IPS-18c (cell line): Measurements from ENCODE around the gene CA7.

Experiments used
- H3K4me3 ChIP-seq: 2 replicates; pipeline ENCODE4 v1.7.0; 2013; ENCODE audit warnings: low read depth, mild to moderate bottlenecking, low read length, moderate library complexity; ENCODE audit not compliant: insufficient read depth
- H3K9me3 ChIP-seq: one replicate; pipeline ENCODE4 v1.6.1; 2013; ENCODE audit warnings: mild to moderate bottlenecking, low read length, moderate library complexity; ENCODE audit not compliant: control insufficient read depth, insufficient read depth

CA7 gene

DNA sequence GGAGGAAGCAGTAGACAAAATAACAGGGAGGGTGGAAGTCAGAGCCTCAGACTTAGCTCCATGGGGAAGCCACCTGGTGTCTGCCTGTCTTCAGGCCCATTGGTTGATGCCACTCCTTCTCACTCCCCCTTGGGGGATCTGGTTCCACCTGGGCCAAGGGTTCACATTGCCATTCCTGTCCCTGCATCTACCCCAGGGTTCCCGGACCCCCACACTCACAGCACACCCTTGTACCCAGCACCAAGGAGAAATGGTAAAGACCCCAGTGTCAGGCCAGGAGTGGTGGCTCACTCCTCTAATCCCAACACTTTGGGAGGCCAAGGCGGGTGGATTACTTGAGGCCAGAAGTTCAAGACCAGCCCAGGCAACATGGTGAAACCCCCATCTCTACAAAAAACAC, 1.0 kb upstream of the CA7 start:
- Histone ChIP-seq H3K4me3 (no peak overlapping the region), H3K9me3 (no peaks in the 10 kb centered on the region)

DNA sequence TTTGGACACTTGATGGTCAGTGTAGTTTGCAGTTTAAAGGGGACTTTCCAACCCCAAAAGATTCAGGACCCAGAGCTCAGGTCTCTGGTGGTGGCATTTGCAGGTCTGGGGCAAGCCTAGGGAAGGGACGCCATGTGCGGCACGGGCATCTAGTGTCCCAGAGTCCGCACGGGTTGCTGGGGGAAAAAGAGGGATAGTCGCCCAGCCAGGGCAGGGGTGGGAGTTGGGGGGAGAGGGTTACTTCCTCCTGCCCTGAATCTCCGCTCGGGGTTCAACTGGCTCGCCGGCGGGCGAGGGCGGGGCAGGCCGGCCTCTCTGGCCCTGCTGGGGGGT, 239 bp upstream of the CA7 start:
- peak overlapping the region; percentile 71 for H3K4me3 ChIP-seq

DNA sequence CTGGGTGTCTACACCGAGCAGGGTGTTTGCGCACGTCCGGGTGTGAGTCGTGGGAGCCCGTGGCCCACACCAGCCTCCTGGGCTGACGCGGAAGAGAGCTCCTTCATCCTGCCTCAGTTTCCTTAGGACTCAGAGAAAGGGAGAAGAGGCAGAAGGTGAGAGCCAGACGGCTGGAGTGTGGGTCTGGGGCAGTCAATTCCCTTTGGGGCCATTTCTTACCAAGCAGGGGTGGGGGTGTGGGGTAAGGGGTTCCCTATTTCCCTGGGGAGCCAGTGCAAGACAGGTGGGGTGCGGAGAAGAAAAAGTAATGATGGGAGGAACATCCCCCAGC, 831 bp downstream of the CA7 start:
- Histone ChIP-seq H3K4me3 (peak overlapping the region; percentile 71), H3K9me3 (peaks cover 2% of the 10 kb centered on the region)

More for the DNA sequence above, 239 bp upstream of the CA7 start:
- H3K9me3 ChIP-seq: no peaks in the 10 kb centered on the region

DNA sequence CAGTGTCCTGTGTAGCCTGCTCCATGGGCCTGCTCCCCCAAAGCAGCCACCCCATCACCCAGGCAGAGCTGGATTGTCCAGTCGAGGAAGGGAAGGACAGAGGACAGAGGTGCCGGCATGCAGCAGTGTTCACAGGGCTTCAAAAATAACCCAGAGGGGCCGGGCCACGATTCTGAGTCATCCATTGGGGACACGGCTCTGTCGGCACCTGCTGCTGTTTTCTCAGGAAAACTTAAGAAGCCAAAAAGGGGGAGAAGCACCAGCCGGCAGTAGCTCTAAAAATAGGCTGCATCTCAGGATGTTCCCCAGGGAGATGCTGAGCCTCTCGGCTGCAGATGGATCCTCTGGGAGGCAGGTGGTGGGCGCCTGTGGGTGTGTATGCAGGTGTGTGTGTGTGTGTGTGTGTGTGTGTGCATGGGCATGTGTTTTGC, 1.6 kb downstream of the CA7 start:
- Histone ChIP-seq H3K4me3 (no peak overlapping the region), H3K9me3 (peaks cover 2% of the 10 kb centered on the region)

DNA sequence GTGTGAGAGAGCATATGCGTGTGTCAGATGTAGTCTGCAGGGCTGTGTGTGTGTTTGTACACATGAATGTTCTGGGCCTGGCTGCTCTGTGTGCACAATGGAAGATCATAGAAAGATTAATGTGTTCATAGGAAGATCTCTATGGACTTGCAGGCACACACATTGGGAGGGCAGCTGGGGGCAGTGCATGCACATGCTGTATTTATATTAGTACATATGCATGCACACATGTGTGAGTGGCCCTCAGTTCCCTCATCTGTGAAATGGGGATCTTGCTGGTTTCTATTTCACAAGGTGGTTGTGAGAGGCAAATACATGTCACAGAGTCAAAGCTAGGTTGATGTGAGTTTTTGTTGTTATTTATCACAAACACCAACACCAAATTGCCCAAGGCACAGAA, 2.1 kb downstream of the CA7 start:
- H3K9me3 ChIP-seq: peaks cover 2% of the 10 kb centered on the region
- H3K4me3 ChIP-seq: no peak overlapping the region

DNA sequence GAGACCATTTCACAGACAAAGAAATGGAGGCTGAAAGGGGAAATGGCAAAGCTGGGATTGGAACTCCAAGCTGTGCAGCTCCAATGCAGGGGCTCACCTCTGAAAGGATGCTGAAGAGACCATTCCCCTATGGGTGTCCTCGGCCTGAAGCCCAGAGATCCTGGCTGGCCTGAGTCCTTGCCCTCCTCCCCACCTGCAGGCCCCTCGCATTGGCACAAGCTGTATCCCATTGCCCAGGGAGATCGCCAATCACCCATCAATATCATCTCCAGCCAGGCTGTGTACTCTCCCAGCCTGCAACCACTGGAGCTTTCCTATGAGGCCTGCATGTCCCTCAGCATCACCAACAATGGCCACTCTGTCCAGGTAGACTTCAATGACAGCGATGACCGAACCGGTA, 2.6 kb downstream of the CA7 start:
- Histone ChIP-seq H3K9me3 (peaks cover 2% of the 10 kb centered on the region), H3K4me3 (no peak overlapping the region)

DNA sequence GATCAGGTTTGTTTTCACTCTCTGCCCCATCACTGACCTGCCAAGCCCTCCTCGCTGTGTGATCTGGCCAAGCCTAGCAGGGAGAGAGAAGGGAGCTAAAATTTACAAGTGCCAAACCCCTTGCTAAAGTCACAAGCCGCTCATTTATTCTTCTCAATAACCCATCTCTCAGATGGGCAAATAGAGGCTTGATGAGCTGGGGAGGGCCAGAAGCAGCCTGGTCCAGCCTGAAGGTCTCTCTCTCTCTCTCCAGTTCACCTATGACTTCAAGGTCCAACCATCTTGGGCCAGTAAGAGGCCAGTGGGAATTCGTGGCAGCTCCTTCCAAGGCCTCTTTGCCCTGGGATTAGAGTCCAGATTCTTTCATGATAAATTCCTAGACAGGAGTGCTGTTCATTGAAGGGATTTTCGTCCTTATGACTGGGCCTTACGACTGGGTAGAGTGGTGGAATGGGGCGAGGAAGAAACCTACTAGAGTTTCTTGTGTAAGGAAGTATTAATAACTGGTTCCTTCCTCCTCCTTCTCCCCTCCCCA, 3.4 kb downstream of the CA7 start:
- Histone ChIP-seq H3K9me3 (peaks cover 2% of the 10 kb centered on the region), H3K4me3 (no peak overlapping the region)

DNA sequence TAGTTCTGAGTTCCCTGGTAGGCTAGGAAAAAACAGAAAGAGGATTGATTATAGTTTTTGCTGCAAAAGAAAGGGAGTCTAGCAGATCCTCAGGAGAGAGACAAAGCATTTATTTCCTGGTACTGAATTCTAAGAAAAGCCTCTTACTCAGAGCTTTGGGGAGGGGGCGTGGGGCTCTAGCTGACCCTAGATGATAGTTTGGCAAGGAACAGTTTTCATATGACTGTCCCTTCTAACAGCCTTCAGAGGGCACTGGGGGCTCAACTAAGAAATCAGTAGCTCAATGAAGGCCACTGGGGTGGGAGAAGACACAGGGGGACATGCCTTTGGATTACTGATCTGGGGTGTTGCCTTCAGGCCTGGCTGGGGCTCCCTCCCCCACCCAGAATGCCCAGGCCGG, 4.0 kb downstream of the CA7 start:
- no peak overlapping the region for H3K4me3 ChIP-seq
- peaks cover 2% of the 10 kb centered on the region for H3K9me3 ChIP-seq

DNA sequence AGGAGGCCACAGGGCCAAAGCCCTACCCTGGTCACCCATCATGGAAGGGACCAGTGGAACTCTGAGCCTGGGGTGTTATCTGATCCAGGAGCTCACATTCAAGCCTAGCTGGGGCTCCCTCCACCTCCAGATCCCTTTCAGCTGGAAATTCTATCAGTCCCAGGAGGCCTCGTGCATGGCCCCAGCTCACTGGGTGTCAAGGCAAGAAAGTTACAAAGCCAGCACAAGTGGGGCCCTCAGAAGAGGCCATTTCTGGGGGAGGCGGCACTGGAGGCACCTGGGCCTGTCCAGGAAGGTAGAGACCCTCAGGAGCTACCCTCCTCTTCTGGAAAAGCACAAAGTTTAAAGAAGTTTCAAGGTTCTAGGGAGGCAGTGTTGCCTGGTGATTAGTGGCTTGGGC, 4.8 kb downstream of the CA7 start:
- peaks cover 2% of the 10 kb centered on the region for H3K9me3 ChIP-seq
- H3K4me3 ChIP-seq: no peak overlapping the region

DNA sequence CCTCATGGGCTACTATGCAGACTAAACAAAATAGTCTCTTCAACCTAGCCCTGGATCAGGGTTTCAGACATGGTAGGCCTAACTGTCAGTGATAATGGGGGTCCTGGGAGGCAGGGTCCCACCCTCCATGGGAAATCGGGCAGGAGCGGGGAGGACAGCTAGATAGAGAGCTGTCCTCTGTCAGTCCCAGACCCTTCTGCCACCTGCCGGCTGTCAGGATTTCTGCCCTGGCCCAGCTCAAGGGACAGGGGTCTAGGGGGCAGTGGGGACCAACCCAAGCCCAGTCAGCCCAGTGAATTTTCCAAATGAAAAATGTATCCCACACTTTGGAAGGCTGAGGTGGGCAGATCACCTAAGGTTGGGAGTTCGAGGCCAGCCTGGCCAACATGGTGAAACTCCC, 5.3 kb downstream of the CA7 start:
- no peak overlapping the region for H3K4me3 ChIP-seq
- H3K9me3 ChIP-seq: peaks cover 2% of the 10 kb centered on the region

DNA sequence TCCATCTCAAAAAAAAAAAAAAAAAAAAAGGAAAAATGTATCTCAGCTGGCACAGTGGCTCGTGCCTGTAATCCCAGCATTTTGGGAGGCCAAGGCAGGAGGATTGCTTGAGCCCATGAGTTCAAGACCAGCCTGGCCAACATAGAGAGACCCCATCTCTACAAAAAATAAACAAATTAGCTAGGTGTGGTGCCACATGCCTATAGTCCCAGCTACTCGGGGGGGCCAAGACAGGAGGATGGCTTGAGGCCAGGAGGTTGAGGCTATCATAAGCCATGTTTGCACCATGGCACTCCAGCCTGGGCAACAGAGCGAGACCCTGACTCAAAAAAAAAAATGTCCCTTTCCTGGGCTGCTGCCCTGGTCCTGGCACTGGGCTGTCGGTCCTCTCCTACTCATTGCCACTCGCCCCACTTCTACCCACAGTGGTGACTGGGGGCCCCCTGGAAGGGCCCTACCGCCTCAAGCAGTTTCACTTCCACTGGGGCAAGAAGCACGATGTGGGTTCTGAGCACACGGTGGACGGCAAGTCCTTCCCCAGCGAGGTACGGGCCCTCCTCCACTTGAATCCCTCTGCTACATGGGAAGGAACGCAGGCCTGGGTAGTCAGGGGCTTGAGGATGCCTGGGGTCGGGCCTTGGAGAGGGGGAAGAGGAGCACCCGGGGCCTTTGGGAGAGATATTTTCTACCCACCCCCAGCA, 6.1 kb downstream of the CA7 start:
- Histone ChIP-seq H3K9me3 (peaks cover 2% of the 10 kb centered on the region), H3K4me3 (no peak overlapping the region)

DNA sequence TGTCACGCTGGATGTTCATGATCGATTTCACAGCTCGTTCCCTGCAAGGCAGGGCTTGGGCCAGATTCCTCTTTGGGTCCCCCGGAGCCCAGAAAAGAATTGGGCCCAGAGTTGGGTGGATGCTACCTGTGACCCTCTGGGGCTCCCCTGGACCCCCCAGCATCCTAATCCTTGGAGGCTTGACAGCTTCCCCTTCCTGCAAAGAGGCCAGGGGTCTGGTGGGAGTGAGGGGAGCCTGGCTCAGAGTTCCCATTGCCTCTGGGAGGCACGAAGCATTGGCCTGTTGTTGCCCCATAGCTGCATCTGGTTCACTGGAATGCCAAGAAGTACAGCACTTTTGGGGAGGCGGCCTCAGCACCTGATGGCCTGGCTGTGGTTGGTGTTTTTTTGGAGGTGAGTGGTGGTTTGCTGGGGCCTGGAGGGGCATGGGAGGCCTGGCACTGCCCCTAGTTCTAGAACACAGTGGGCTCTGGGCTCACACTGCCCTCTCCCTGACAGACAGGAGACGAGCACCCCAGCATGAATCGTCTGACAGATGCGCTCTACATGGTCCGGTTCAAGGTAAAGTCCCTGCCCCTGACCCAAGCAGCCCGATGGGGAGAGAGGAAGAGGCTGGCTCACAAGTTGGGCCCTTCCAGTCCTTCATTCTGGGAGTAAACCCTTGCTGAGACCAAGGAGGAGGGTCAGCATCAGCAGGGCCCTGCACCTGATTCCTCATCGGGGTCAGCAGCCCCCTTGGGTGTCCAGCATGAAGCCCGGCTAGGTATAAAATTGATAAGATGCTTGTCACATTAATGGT, 7.2 kb downstream of the CA7 start:
- H3K9me3 ChIP-seq: peaks cover 2% of the 10 kb centered on the region
- H3K4me3 ChIP-seq: no peak overlapping the region

DNA sequence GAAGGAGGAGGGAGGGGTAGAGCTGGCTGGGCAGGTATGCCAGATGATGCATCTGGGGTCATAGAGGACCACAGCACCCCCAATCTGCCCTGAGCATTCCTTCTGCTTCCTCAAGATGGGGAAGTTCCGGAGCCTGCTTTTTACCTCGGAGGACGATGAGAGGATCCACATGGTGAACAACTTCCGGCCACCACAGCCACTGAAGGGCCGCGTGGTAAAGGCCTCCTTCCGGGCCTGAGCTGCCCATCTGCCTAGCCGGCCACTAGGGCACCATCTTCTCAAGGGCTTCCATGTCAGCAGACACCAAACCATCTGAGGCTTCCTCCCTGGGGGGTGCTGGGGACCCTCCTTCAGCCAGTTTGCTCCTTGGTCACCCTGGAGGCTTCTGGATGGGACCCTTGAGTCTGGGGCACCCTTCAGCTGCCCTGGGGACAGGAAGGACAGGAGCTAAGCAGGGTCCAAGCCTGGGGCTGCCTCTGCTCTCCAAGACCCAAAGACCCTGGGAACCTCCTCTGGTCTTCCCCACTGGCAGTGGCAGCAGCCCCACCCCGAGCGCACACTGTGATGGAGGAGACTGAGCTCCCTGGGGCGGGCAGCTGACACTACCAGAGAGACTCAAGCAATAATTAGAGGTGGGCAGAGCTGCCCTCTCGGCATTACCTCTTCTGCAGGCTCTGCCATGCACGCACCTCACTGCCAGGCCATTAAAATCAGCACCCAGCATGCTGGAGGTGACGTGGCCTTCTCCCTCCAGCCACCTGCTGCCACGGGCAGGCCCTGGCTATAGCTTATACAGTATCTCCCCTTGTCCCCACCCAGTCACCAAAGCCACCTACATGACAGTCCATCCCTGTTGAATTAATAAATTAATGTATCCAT, 9.3 kb downstream of the CA7 start:
- Histone ChIP-seq H3K9me3 (peaks cover 2% of the 10 kb centered on the region), H3K4me3 (no peak overlapping the region)

DNA sequence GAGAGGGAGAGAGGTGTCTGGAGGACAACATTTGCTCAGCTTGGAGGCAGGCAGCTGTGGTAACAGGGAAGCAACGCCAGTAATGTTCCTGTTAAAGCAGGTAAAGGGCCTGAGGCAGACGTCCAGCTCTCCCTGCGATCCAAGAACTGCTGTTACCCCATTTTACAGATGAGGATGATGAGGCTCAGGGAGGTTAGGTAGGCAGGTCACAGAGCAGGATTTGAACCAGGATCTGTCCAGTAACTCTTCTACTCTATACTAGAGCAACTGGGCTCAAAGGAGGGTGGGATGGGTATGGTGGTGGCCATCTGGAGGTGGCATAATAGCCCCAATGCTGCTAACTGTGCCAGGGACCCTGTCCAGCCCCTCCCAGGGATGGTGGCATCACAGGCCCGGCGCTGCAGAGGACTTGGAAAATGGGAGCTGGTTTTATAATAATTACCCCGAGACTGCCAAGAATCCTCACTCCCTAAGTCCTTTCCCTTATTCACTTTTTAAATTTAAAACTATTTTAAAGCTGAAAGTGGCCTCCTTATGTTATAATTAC, 12.0 kb downstream of the CA7 start:
- H3K4me3 ChIP-seq: no peak overlapping the region
- no peaks in the 10 kb centered on the region for H3K9me3 ChIP-seq

DNA sequence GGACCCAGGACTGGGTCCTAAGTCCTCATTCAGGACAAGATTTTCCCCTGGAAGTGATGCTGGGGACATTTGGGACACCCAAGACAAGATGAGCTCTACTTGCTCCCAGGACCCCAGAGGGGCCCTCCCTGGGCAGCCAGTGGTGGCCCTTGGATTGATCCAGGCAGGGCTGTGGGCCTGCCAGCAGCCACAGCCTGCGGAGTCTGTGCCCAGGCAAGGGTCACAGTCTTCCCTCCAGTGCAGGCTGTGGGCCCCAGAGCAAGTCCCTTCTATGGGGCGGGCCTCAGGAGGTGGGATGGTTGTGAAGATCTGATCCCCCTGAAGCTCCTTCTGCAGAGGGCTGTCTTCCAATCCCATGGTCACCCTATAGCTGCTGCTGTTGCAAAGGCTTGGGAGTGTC, 12.6 kb downstream of the CA7 start:
- Histone ChIP-seq H3K4me3 (no peak overlapping the region), H3K9me3 (no peaks in the 10 kb centered on the region)

DNA sequence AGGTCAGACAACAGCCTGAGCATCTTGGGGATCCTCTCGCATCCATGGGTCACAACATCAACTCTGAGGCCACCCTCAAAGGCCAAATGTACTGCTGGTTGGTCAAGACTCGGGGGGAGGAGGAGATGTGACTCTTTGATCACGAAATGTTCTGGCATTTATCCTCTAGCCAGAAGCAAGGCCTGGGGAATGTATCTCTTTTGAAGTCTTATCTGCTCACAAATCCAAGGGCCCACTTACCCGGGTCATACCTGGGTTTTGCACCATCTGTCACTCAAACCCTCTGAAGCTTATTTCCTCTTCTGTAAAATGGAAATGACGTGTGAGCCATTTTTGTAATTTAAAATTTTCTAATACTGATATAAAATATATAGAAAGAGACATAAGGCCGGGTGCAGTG, 13.2 kb downstream of the CA7 start:
- H3K9me3 ChIP-seq: no peaks in the 10 kb centered on the region
- H3K4me3 ChIP-seq: no peak overlapping the region

DNA sequence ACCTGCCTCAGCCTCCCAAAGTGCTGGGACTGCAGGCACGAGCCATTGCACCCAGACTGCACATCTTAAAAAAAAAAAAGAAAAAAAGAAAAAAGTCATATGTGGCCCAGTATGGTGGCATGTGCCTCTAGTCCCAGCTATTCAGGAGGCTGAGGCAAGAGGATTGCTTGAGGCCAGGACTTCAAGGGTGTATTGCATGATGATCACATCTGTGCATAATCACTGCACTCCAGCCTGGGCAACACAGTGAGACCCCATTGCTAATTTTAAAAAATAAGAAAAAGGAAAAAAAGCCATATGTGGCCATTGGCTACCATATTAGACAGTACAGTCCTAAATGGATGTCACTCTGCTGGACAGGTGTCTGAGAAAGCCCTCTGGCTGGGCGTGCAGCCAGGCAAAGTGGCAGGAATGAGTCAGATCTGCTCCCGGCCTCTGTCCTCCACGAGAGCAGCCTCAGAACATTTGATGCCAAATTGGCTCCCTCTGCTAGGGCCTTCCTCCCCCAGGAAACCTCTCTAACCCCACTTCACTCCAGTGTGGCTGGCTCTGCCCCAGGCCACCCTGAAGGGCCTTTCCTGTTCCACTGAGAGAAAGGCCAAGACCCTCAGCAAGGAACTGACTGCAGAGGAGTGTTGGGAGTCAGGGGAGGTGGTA, 14.7 kb downstream of the CA7 start:
- Histone ChIP-seq H3K9me3 (no peaks in the 10 kb centered on the region), H3K4me3 (no peak overlapping the region)
